Measurements from ENCODE around the gene PCDHA7.
"Not testable (repeated sequence)": the region's sequence is repeated elsewhere in the genome, so short reads cannot be mapped to it uniquely, and the experiment has no call there.

Gene PCDHA7

DNA sequence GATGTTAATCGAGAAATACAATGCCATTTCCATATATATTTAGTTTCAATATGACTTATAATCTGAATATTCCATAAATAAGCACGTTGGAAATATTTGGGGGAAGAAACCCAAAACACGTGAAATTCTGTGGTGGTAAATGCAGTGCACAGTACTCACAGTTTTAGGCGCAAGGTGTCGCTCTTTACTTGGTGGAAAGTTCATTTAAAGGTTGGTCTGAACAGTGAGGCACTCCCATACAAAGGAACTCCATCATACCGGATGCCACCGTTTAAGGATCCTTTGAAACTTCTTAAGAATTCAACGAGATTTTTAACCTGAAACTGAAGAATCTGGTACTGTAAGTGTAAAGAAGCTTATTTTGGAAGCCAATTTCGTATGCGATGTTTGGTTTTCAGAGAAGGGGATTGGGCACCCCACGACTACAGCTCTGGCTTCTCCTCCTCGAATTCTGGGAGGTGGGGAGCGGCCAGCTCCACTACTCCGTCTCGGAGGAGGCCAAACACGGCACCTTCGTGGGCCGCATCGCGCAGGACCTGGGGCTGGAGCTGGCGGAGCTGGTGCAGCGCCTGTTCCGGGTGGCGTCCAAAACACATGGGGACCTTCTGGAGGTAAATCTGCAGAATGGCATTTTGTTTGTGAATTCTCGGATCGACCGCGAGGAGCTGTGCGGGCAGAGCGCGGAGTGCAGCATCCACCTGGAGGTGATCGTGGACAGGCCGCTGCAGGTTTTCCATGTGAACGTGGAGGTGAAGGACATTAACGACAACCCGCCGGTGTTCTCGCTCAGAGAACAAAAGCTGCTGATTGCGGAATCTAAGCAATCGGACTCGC lies 34.9 kb downstream of the PCDHA7 start, which contains the start of gene PCDHA11:
Gene PCDHA11 (plus strand): TSS at position 237 of the 834 bp plus-strand sequence. CDS start 147 bp downstream, at position 384.
- Mint-ChIP-seq H3K27me3 (peaks cover 3% of the 10 kb centered on the region), H3K4me1 (no peaks in the 10 kb centered on the region), H3K9me3 (peaks cover 2% of the 10 kb centered on the region), H3K27ac (no peak within 1 kb of the TSS), H3K36me3 (no peaks in the 10 kb centered on the region), H3K4me3 (no peak within 1 kb of the TSS)
- DNase-seq (ENCODE audit: low spot score in 2 of 2) (no peak), ATAC-seq (ENCODE audit: low read depth) (no peak)

DNA sequence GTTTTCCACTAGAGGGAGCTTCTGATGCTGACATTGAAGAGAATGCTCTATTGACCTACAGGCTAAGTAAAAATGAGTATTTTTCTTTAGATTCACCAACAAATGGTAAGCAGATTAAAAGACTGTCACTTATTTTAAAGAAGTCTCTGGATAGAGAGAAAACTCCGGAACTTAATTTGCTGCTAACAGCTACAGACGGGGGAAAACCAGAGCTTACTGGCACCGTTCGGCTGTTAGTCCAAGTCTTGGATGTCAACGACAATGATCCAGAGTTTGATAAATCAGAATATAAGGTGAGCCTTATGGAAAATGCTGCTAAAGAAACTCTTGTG lies 35.5 kb downstream of the PCDHA7 start:
- Mint-ChIP-seq H3K9me3 (peaks cover 2% of the 10 kb centered on the region), H3K27ac (no peak overlapping the region), H3K27me3 (peaks cover 6% of the 10 kb centered on the region), H3K36me3 (no peaks in the 10 kb centered on the region), H3K4me3 (no peak overlapping the region), H3K4me1 (no peaks in the 10 kb centered on the region)
- DNase-seq (ENCODE audit: low spot score in 2 of 2) (no peak), ATAC-seq (ENCODE audit: low read depth) (no peak)

DNA sequence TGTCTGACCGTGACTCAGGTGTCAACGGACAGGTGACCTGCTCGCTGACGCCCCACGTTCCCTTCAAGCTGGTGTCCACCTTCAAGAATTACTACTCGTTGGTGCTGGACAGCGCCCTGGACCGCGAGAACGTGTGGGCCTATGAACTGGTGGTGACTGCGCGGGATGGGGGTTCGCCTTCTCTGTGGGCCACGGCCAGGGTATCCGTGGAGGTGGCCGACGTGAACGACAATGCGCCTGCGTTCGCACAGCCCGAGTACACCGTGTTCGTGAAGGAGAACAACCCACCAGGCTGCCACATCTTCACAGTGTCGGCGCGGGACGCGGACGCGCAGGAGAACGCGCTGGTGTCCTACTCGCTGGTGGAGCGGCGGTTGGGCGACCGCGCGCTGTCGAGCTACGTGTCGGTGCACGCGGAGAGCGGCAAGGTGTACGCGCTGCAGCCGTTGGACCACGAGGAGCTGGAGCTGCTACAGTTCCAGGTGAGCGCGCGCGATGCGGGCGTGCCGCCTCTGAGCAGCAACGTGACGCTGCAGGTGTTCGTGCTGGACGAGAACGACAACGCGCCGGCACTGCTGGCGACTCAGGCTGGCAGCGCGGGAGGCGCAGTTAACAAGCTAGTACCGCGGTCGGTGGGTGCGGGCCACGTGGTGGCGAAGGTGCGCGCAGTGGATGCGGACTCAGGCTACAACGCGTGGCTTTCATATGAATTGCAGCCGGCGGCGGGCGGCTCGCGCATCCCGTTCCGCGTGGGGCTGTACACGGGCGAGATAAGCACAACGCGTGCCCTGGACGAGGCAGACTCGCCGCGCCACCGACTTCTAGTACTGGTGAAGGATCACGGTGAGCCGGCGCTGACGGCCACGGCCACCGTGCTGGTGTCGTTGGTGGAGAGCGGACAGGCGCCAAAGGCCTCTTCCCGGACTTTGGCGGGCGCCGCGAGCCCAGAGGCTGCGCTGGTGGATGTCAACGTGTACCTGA lies 36.4 kb downstream of the PCDHA7 start:
- no peak for DNase-seq (ENCODE audit: low spot score in 2 of 2)
- no peak for ATAC-seq (ENCODE audit: low read depth)
- Mint-ChIP-seq H3K4me1 (no peaks in the 10 kb centered on the region), H3K36me3 (no peaks in the 10 kb centered on the region), H3K9me3 (peaks cover 2% of the 10 kb centered on the region), H3K4me3 (no peak overlapping the region), H3K27ac (no peak overlapping the region), H3K27me3 (peaks cover 6% of the 10 kb centered on the region)

DNA sequence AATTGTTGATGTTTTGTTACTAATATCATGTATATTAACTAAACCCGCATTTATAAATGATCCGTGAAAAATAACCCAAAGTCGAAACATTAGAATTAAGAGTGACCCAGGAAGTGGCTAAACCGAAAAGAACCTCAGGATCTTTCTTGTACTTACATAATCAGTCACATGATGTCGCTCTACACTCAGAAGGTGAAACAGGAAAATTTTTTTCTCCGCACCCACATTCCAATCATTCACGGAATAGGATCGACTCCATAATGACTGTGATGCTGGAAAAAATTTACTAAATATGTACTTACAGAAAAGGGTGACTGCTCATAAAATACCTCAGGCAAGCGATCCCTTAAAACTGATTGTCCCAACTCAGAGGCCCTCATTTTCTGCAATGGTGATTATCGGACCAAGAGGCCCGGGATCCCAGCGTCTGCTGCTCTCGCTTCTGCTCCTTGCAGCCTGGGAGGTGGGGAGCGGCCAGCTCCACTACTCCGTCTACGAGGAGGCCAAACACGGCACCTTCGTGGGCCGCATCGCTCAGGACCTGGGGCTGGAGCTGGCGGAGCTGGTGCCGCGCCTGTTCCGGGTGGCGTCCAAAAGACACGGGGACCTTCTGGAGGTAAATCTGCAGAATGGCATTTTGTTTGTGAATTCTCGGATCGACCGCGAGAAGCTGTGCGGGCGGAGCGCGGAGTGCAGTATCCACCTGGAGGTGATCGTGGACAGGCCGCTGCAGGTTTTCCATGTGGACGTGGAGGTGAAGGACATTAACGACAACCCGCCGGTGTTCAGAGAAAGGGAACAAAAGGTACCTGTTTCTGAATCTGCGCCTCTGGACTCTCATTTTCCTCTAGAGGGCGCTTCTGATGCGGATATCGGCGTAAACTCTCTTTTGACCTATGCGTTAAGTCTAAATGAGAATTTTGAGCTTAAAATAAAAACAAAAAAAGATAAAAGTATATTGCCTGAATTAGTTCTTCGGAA lies 41.3 kb downstream of the PCDHA7 start, which contains the start of gene PCDHA12:
Gene PCDHA12 (plus strand): TSS at position 224 of the 981 bp plus-strand sequence. CDS start 165 bp downstream, at position 389.
- Mint-ChIP-seq H3K9me3 (peaks cover 4% of the 10 kb centered on the region), H3K27ac (no peak within 1 kb of the TSS), H3K4me1 (no peaks in the 10 kb centered on the region), H3K36me3 (no peaks in the 10 kb centered on the region), H3K27me3 (peaks cover 10% of the 10 kb centered on the region), H3K4me3 (no peak within 1 kb of the TSS)
- DNase-seq (ENCODE audit: low spot score in 2 of 2), result no peak
- no peak for ATAC-seq (ENCODE audit: low read depth)

DNA sequence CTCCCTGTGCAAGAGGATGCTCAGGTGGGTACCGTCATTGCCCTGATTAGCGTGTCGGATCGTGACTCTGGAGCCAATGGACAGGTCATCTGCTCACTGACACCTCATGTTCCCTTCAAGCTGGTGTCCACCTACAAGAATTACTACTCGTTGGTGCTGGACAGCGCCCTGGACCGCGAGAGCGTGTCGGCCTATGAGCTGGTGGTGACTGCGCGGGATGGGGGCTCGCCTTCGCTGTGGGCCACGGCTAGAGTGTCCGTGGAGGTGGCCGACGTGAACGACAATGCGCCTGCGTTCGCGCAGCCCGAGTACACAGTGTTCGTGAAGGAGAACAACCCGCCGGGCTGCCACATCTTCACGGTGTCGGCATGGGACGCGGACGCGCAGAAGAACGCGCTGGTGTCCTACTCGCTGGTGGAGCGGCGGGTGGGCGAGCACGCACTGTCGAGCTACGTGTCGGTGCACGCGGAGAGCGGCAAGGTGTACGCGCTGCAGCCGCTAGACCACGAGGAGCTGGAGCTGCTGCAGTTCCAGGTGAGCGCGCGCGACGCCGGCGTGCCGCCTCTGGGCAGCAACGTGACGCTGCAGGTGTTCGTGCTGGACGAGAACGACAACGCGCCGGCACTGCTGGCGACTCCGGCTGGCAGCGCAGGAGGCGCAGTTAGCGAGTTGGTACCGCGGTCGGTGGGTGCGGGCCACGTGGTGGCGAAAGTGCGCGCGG lies 42.6 kb downstream of the PCDHA7 start:
- not testable (repeated sequence) for H3K4me3 Mint-ChIP-seq; H3K36me3 Mint-ChIP-seq; H3K9me3 Mint-ChIP-seq; DNase-seq (ENCODE audit: low spot score in 2 of 2); H3K27ac Mint-ChIP-seq; ATAC-seq (ENCODE audit: low read depth); H3K4me1 Mint-ChIP-seq
- peaks cover 14% of the 10 kb centered on the region for H3K27me3 Mint-ChIP-seq

DNA sequence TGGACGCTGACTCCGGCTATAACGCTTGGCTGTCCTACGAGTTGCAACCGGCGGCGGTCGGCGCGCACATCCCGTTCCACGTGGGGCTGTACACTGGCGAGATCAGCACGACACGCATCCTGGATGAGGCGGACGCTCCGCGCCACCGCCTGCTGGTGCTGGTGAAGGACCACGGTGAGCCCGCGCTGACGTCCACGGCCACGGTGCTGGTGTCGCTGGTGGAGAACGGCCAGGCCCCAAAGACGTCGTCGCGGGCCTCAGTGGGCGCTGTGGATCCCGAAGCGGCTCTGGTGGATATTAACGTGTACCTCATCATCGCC lies 43.2 kb downstream of the PCDHA7 start:
- H3K36me3 Mint-ChIP-seq, result no peaks in the 10 kb centered on the region
- no peak for ATAC-seq (ENCODE audit: low read depth)
- H3K9me3 Mint-ChIP-seq, result peaks cover 7% of the 10 kb centered on the region

DNA sequence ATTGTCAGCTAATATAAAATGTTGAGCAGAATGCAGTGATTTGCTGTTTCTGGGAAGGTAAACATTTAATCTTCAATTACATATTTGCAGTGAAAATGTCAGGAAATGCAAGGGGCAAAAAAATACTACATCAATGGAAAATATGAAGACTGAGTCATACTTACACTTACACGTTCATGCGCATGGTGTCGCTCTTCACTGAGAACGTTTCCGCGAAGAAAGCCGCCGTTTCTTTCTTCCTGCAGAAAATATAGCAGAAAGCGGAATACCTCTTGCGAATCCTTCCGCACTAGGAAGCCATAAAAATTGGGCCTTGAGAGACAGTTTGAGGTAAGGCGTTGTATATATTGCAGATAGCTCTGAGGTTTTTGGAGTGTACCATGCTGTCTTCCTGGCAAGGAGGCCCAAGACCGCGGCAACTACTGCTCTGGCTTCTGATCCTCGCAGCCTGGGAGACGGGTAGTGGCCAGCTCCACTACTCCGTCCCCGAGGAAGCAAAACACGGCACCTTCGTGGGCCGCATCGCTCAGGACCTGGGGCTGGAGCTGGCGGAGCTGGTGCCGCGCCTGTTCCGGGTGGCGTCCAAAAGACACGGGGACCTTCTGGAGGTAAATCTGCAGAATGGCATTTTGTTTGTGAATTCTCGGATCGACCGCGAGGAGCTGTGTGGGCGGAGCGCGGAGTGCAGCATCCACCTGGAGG lies 48.0 kb downstream of the PCDHA7 start, which contains the start of gene PCDHA13:
Gene PCDHA13 (plus strand): TSS at position 236 of the 702 bp plus-strand sequence. CDS start 145 bp downstream, at position 381.
- Mint-ChIP-seq H3K4me1 (no peaks in the 10 kb centered on the region), H3K36me3 (no peaks in the 10 kb centered on the region), H3K9me3 (peaks cover 5% of the 10 kb centered on the region), H3K27me3 (peaks cover 8% of the 10 kb centered on the region), H3K4me3 (no peak within 1 kb of the TSS), H3K27ac (no peak within 1 kb of the TSS)
- DNase-seq (ENCODE audit: low spot score in 2 of 2) (no peak), ATAC-seq (ENCODE audit: low read depth) (no peak)

More for the DNA sequence above, 43.2 kb downstream of the PCDHA7 start:
- H3K4me3 Mint-ChIP-seq, result no peak overlapping the region
- peaks cover 14% of the 10 kb centered on the region for H3K27me3 Mint-ChIP-seq
- no peak overlapping the region for H3K27ac Mint-ChIP-seq
- H3K4me1 Mint-ChIP-seq, result no peaks in the 10 kb centered on the region
- DNase-seq (ENCODE audit: low spot score in 2 of 2), result no peak

DNA sequence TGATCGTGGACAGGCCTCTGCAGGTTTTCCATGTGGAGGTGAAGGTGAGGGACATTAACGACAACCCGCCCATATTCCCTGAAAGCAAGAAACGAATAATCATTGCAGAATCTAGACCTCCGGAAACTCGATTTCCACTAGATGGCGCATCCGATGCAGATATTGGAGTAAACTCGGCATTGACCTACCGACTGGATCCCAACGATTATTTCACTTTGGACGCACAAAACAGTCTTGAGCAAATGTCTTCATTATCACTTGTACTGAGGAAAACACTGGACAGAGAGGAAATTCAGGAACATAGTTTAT lies 48.5 kb downstream of the PCDHA7 start:
- no peak for ATAC-seq (ENCODE audit: low read depth)
- H3K27me3 Mint-ChIP-seq, result peaks cover 8% of the 10 kb centered on the region
- DNase-seq (ENCODE audit: low spot score in 2 of 2), result no peak
- H3K4me1 Mint-ChIP-seq, result no peaks in the 10 kb centered on the region
- H3K27ac Mint-ChIP-seq, result no peak overlapping the region
- H3K36me3 Mint-ChIP-seq, result no peaks in the 10 kb centered on the region
- H3K4me3 Mint-ChIP-seq, result no peak overlapping the region
- H3K9me3 Mint-ChIP-seq, result peaks cover 8% of the 10 kb centered on the region

DNA sequence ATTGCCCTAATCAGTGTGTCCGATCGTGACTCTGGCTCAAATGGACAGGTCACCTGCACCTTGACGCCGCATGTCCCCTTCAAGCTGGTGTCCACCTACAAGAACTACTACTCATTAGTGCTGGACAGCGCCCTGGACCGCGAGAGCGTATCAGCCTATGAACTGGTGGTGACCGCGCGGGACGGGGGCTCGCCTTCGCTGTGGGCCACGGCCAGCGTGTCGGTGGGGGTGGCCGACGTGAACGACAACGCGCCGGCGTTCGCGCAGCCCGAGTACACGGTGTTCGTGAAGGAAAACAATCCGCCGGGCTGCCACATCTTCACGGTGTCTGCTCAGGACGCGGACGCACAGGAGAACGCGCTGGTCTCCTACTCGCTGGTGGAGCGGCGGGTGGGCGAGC lies 49.3 kb downstream of the PCDHA7 start:
- no peak for DNase-seq (ENCODE audit: low spot score in 2 of 2)
- Mint-ChIP-seq H3K36me3 (no peaks in the 10 kb centered on the region), H3K4me3 (no peak overlapping the region), H3K27ac (no peak overlapping the region), H3K27me3 (peaks cover 8% of the 10 kb centered on the region), H3K4me1 (no peaks in the 10 kb centered on the region), H3K9me3 (peaks cover 11% of the 10 kb centered on the region)
- ATAC-seq (ENCODE audit: low read depth), result no peak

DNA sequence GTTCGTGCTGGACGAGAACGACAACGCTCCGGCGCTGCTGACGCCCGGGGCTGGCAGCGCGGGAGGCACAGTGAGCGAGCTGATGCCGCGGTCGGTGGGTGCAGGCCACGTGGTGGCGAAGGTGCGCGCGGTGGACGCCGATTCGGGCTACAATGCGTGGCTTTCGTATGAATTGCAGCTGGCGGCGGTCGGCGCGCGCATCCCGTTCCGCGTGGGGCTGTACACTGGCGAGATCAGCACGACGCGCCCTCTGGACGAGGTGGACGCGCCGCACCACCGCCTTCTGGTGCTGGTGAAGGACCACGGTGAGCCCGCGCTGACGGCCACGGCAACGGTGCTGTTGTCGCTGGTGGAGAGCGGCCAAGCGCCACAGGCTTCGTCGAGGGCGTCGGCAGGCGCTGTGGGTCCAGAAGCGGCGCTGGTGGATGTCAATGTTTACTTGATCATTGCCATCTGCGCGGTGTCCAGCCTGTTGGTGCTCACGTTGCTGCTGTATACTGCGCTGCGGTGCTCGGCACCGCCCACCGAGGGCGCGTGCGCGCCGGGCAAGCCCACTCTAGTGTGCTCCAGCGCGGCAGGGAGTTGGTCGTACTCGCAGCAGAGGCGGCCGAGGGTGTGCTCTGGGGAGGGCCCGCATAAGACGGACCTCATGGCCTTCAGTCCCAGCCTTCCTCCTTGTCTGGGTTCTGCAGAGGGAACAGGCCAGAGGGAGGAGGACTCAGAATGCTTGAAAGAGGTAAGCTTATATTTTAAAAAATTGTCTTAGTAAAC lies 50.0 kb downstream of the PCDHA7 start:
- Mint-ChIP-seq H3K36me3 (no peaks in the 10 kb centered on the region), H3K4me3 (no peak overlapping the region), H3K4me1 (no peaks in the 10 kb centered on the region)

More for the DNA sequence above, 50.0 kb downstream of the PCDHA7 start:
- no peak for ATAC-seq (ENCODE audit: low read depth)
- H3K27me3 Mint-ChIP-seq, result peaks cover 7% of the 10 kb centered on the region
- no peak for DNase-seq (ENCODE audit: low spot score in 2 of 2)
- peaks cover 10% of the 10 kb centered on the region for H3K9me3 Mint-ChIP-seq
- no peak overlapping the region for H3K27ac Mint-ChIP-seq

Data from memory B cell (primary cell).